Ammon's horn (tissue), 1 donor: ENCODE results near the gene CCL4L2.
"Not testable (repeated sequence)": the region's sequence is repeated elsewhere in the genome, so short reads cannot be mapped to it uniquely, and the experiment has no call there.

Experiments
- DNase-seq: peaks from one replicate; pipeline ENCODE4 v3.0.0-alpha.2; 2016; ENCODE audit warnings: low spot score

CCL4L2 gene

DNA sequence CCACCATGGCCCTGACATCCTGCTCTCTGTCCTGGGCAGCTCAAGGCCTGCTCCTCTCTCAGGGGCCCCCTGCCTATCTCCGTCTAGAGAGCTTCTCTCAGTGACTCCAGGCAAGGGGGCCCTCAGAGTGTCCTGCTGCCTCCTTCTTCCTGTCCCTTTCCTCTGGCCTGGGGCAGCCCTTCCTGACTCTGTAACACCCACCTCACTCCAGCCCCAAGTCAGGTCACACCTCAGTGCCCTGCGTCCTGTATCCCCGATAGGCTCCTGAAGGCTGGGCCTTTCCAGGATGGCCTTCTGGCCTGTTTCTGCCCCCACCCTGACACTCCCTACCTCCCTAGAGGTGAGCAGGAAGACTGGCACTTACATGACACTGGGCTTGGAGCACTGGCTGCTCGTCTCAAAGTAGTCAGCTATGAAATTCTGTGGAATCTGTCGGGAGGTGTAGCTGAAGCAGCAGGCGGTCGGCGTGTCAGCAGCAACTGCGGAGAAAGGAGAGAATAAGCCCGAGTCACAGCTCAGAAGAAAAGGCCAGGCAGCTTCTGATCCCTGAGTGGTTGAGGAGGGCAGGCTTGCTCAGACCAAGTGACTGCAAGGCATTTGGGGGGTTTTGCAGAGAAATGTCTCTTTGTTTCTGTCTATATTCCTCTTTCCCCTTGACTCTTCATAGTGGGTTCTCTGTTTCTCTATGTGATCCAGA is 15.3 kb upstream of the CCL4L2 start:
- no peak for DNase-seq

DNA sequence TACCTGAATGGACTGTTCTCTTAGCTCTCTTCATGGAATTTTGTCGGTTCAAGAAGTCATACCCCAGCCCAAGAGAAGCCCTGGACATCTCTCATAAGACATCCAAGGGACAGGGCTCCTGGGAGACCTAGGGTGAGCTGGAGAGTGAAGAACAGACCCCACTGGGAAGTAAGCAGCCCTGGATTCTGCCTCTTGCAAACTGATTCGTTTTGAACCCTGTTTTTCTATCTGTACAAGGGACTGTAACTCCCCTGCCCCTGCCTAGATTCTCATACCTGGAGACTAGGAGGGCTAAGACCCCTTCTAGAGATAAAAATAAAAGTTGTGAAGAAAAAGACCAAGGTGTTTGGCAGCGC is 14.8 kb upstream of the CCL4L2 start:
- DNase-seq, result no peak

DNA sequence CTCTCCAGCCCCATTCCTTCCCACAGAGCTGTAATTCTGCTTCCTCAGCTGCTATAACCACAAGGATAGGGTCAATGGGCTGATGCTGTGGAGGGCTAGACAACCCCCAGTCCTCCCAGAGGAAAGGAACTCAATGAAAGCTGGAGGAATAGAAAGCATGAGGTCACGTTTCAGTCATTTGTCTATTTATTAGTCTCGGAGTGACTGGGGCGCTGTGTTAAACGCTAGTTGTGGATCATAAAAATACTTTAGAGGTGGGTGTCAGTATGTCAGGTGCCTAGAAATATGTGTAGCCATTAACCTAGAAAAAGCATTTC is 13.5 kb upstream of the CCL4L2 start:
- DNase-seq, result no peak

DNA sequence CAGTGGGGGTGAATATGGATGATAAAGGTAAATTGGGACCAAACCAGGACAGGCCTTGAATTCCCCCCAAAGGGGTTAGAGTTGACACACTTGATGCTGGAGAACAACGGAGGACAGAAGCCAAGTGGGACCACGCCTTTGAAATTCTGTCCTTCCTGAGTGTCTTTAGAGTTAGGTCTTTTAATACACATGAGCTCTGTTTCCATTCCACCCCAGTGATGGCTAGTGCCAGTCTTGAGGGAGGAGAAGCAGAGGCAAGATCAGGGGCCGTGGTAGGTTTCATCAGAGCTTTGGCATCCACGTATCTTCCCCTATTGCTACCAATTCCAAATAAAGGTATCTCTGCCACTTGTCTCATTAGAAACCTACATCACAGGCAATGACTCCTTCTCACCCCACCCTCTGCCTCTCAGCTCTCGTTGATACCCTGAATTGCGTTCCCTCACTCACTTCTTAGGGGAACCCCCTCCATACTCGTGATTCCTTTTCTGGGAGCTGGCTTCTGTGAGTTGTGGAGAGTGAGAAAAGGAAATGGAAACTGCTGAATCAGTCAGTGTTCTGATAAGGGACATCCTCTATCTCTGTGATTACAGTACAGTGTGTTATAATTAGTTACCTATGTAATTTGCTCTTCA is 11.9 kb upstream of the CCL4L2 start:
- no peak for DNase-seq

DNA sequence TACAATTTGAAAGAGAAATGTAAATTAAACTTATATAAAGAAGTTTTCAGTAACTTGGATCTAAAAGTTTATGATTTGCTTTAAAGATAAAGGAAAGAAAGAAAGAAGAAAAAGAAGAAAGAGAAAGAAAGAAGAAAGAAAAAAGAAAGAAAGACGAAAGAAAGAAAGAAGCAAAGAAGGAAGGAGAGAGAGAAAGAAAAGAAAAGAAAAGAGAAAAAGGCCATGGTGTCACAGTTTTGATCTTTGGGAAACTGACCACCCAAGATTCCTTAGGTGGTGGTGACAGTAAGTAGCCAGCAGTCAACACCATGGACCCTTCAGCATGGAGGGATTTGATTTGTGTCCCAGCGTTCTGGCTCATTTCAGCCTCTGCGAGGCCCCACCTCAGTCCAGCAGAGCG is 9.8 kb upstream of the CCL4L2 start:
- not testable (repeated sequence) for DNase-seq

DNA sequence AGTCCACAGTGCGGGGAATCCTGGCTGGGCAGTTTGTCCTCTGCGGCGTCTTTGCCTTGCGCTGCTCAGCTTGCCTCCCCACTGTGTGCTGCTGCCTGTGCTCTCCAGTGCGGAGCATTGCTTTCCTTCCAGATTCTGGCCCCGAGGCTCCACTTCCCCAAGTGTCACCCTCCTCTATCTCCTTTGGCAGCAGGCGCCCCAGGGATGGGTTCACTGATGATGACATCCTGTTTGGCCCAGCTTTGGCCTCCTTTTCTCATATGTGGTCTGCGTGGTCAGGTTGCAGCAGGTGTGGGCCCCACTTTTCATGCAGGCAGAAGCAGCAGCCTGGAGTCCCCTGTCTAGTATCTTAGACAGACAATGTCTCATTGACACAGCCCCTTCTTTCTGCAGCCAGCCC is 9.4 kb upstream of the CCL4L2 start:
- DNase-seq, result not testable (repeated sequence)

DNA sequence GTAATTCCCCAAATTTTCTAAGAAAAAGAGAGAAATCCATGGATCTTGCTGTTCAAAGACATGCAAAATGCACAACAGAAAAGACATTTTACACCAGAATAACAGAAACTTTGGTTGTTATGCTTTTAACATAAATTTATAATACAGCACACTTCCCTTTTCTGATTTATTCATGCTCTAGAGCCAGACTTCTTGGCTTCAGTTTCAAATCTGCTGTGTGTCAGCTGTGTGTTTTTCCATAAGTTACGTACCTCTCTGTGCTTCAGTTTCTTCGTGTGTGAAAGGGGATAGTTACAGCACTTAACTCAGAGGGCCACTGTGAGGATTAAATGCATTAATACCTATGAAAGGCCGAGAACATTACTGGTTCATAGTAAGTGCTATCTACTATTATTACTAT is 7.5 kb upstream of the CCL4L2 start:
- no peak for DNase-seq

DNA sequence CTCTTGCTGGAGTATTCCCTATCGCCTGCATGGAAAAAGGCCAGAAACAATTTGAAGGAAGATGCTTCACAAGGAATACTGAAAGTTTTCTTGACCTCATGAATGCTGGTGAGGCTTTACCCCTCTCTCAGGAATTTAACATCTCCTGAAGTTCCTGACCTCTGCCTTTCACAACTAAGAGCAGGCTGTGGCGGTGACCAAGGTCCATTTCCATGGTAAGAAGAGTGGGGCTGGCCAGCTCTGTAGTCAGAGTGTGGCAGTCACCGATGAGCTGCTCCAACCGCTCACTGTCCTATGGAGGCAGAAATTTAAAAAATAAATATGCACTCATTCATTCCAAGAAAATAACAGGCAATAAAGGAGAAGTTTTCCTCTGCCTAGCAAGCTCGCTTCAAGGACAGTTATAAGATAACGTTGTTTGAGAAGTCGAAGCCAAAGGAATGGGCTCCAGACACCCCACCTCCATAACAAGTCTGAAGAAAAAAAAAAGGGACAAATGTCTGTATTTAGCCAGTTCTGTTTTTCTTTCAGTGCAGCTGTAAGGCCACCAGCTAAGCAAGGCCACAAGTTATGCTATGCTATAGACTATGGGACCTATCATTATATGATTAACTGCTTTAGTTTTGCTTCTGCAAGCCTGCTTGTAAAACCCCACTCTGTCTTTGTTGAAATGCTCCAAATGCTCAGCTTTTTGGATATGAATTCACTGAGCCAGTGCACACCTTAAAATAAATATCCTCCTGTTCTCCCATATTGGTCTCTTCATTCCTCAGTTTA is 6.0 kb upstream of the CCL4L2 start:
- DNase-seq, result no peak

DNA sequence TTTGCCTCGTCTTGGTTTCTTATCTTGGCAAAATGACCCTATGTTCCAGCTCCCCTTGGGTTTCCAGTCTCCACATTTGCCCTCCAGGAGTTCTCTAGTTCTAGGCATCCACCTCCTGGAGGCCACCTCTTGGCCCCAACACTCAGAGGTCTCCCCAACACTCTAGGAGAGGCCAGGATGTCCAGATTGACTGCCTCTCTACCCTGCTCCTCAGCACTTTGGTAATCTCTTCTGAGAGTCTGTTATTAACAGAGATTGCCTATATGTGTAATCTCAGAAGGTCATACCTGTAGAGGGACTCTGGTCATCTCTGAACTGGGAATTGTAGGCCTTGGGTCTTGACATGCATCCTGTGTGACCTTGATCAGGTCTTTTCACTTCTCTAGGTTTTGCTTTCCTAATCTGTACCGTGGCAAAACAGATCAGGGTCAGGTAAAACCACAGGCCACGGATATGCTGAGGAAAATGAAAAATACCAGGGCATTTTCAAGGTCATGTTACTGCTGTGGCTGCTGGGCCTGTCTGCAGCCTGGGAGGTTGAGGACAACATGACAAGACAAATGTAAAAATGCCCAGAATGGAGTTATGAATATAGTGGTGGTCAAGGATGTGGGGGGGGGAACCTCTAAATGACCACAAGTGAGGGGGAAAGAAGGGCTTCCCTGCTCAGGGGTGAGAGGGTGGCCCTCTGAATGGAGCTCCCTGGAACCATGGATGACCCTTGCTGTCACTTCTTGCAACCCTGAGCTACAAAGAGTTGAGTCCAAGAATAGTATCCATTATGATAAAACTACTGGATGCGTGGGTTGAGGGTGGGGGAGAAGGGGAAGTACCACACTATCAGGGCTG is 5.0 kb upstream of the CCL4L2 start:
- no peak for DNase-seq

DNA sequence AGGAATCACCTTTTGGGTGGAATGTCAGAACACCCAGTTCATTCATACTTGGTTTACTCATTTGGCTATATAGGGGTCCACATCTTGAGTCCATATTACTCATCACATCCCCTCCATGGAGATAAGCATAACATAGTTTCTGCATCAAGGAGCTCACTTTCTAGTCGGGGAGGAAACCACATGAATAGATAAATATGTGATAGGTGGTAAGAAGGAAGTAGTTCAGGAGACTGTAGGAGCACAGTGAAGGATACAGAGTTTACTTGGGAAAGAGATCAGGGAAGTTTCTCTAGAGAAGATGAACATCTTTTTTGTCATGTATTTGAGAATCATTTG is 4.4 kb upstream of the CCL4L2 start:
- not testable (repeated sequence) for DNase-seq

DNA sequence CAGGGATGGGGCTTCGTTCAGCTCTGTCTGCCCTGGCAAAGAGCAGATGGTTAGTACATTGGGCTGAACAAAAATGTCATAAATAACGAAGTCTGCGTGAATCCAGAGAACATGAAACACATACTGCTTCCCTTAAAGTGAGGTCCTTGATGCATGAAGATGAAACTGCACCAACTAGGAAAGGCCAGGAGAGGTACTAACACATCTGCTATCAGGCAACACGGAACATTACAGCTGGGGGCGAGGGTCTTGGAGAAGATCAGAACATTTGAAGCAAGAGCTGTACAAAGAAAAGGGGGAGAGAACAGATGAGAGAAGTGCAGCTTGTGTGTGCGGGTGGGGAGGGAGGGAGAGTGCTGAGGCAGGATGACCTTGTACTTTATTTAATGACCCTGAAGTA is 3.5 kb upstream of the CCL4L2 start:
- not testable (repeated sequence) for DNase-seq

DNA sequence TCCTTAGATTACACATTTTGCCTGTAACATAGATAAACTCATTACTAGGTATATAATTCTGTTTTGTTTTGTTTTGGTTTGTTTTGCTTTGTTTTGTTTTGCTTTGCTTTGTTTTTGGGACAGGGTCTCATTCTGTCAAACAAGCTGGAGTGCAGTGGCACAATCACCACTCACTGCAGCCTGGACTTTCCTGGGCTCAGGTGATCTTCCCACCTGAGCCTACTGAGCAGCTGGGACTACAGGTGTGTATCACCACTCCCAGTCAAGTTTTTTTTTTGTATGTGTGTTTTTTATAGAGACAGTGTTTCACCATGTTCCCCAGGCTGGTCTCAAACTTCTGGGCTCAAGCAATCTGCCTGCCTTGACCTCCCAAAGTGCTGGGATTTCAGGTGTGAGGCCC is 1.3 kb upstream of the CCL4L2 start:
- no peak for DNase-seq

DNA sequence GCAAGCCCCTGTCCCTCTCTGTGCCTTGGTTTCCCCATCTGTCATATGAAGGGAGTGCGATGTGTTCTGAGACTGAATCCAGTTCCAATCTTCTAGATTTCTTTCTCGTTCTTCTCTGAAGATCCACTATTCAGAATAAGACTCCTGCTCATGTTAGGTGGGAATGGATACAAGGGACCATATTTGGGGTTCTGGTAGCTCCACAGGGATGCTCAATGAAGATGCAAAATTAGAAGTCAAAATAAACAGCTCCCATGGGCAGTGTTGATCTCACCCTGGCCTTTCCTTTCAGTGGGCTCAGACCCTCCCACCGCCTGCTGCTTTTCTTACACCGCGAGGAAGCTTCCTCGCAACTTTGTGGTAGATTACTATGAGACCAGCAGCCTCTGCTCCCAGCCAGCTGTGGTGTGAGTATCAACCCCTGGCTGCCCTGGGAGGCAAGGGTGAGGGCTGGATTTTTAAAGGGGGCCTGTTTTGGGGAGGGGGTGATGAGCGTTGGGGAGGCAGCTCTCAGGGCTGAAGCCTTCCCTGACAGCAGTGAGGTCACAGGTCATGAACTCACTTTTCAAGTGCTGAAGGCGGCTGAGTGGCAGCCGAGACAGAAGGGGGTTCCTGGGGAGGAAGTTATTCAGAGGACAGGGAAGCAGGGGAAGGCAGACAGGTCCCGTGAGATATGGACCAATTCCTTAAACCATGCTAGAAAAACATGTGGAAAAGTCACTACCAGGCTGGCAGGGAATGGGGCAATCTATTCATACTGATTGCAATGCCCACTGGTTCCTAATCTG is 815 bp downstream of the CCL4L2 start:
- DNase-seq, result not testable (repeated sequence)

DNA sequence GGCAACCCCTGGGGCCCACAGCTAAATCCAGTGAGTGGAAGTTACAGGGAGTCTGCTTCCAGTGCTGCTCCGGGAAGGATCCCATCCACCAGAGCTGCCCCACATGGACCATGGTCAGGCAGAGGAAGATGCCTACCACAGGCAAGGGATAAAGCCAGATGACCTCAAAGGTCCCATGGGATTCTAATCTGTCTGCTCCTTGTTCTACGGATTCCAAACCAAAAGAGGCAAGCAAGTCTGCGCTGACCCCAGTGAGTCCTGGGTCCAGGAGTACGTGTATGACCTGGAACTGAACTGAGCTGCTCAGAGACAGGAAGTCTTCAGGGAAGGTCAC is 1.4 kb downstream of the CCL4L2 start:
- no peak for DNase-seq

DNA sequence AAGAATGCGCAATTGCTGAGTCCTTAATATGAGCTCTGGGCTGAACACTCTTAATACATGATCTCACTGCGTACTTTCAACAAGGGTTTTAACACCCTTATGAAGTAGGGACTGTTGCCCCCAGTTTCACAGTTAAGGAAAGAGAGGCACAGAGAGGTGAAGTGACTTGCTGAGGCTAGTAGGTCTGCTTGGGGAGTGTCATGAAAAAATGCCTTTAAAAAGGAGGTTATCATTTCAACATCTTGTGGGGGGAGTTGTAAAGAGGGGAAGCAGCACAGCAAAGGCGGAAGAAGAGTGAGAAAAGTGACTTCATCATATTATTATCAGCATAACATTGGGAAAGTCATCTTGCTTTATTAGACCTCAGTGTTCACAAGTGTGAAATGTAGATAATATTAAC is 2.1 kb downstream of the CCL4L2 start:
- DNase-seq, result no peak

DNA sequence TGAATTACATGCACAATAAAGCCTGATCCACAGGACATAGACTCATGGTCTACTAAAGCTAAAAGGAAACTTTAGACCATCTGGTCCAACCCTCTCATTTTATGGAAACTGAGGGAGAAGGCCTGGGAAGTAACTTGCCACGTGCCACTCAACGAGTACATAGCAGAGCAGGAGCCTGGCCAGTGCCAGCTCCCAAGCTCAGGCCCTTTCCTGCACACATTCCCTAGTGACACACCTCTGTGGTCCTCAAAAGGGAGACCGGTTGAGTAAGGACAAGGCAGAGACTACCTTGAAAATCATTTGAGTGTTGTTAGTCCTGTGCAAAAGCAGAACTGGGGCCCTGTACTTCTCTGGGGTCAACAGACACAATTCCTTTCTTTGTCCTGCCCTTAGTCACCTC is 2.8 kb downstream of the CCL4L2 start:
- DNase-seq, result no peak

DNA sequence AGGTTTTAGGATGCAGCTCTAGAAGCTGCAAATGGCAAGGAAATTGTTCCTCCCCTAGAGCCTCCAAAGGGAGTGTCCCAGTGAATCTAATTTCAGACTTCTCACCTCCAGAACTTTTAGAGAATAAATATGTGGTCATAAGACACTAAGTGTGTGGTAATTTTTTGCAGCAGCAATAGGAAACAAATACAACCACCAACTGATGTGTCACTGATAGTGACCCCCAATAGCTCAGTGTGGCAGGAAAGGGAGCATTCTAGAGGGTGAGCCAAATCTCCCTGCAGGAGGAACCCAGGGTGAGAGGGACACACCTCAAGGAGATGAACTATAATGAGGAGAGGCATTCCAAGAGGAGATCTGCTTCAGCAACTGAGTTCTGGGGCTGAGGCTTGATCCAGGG is 4.1 kb downstream of the CCL4L2 start:
- DNase-seq, result no peak

DNA sequence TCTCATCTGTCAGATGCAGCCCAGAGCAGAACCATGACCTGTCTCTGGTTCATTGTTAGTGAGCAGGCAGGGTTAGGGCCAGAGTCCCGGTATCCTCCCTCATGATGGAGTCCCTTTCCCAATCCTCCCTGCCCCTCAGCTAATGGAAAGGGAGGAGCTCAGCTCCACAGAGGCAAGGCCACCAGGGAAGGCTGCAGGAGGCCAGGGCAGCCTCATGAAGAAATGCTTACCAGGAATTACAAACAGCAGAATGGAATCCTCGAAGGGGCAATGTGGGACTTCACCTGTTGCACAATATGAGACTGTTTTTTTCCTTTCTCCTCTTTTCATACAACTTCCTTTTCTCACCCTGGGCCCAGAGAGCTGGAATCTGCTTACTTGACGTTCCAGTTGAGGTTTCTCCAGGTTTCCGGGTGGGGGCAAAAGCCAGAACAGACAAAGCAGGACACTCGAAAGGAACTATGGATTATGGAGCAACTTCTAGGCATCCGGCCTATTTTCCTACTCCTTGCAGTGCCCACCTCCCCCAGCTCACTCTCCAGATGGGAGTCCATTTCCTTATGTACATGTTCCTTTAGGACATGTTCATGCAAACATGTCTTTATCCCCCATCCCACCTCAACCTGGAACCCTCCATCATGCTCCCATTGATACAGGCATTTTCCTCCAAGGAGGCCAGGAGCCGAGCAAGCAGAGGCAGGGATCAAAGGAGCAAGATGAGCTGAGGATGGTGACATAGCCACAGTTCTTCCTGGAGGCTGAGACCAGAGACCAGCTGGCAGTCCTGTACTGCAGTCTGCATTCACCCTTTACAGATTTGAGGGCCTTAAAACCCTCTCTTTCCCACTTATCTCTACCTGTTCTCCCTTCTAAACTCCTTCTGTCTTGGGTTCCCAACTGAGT is 4.8 kb downstream of the CCL4L2 start:
- DNase-seq, result not testable (repeated sequence)

DNA sequence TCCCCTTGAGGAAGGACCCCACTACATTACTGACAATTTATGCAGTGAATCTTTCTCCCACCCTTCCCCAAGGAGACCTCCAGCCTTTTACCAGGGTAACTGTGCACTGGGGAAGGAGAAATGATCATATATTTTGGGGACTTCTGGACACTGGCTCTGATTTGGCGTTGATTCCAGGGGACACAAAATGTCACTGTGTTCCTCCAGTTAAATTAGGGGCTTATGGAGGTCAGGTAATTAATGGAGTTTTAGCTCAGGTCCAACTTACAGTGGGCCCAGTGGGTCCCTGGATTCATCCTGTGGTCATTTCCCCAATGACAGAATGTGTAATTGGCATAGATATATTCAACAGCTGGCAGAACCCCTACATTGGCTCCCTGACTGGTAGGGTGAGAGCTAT is 8.7 kb downstream of the CCL4L2 start:
- DNase-seq, result not testable (repeated sequence)

DNA sequence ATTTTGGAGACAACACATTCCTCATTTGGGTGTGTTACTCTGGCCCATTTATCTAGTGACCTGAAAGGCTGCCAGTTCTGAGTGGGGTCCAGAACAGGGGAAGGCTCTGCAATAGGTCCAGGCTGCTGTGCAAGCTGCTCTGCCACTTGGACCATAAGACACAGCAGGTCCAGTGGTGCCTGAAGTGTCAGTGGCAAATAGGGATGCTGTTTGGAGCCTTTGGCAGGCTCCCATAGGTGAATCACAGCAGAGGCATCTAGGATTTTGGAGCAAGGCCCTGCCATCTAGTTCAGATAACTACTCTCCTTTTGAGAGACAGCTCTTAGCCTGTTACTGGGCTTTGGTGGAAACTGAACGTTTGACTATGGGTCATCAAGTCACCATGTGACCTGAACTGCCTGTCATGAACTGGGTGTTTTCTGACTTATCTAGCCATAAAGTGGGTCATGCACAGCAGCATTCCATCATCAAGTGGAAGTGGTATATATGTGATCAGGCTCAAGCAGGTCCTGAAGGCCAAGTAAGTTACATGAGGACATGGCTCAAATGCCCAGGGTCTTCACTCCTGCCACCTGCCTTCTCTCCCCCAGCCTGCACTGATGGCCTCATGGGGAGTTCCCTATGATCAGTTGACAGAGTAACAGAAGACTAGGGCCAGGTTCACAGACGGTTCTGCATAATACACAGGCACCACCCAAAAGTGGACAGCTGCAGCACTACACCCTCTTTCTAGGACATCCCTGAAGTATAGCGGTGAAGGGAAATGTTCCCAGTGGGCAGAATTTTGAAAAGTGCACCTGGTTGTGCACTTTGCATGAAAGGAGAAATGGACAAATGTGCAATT is 10.1 kb downstream of the CCL4L2 start:
- not testable (repeated sequence) for DNase-seq
